Peyer's patch (tissue), 4 donors: Measurements from ENCODE around the gene MGAT5. TPM values are rescaled to one million over a fixed set of nuclear protein-coding genes. Genes with fewer than 3 reads are reported as not detected.

Experiments
- DNase-seq, 3 donors: peaks; one replicate each; pipeline ENCODE4 v3.0.0-alpha.2; 2017 to 2019
- H3K27ac ChIP-seq, 4 donors: fragments of 200-600 bp; sonication (generic); one replicate each; pipeline ENCODE4 v1.5.1; 2016 to 2019
- H3K27me3 ChIP-seq, 2 donors: fragments of 200-600 bp; sonication (generic); one replicate each; pipeline ENCODE4 v1.5.1; 2019
- H3K36me3 ChIP-seq, 3 donors: fragments of 200-600 bp; sonication (generic); one replicate each; pipeline ENCODE4 v1.5.1; 2016 to 2019
- H3K4me1 ChIP-seq, 4 donors: fragments of 200-600 bp; sonication (generic); one replicate each; pipeline ENCODE4 v1.5.1; 2016 to 2019
- H3K4me3 ChIP-seq, 4 donors: fragments of 200-600 bp; sonication (generic); 1 replicate in 3 of 4; 2 replicates in 1 of 4; pipeline ENCODE4 v1.5.1; 2016 to 2019; ENCODE audit warnings: mild to moderate bottlenecking in 1 of 4
- H3K9me3 ChIP-seq, 4 donors: fragments of 200-600 bp; sonication (generic); one replicate each; pipeline ENCODE4 v1.5.1; 2016 to 2019; ENCODE audit warnings: mild to moderate bottlenecking in 1 of 4
- POLR2A ChIP-seq, 2 donors: fragments of 450-650 bp; IDR thresholded peaks; one replicate each; pipeline ENCODE4 v1.5.1; 2017; ENCODE audit warnings: antibody characterized with exemption in 2 of 2, mild to moderate bottlenecking in 2 of 2, moderate library complexity in 2 of 2
- total RNA-seq, 4 donors: library from RNA; depleted of rRNA; stranded (reverse); fragments of >200 nt; gene quantifications; one replicate each; pipeline ENCODE4 v1.1.0, GENCODE V29; 2016
- TF ChIP-seq, protein P1 (sequence below), 6 experiments: fragments of 450-650 bp in 4 of 6; fragments of 200-600 bp in 2 of 6; sonication (generic) in 1 of 6; IDR thresholded peaks; one replicate each; pipeline ENCODE4 v1.5.1; 2017 to 2019; ENCODE audit warnings: antibody characterized with exemption in 6 of 6, mild to moderate bottlenecking in 3 of 6, moderate library complexity in 1 of 6

Gene MGAT5
- total RNA-seq, 4 donors from 2014 or later = 106 to 182 (median 117) TPM

- no peaks in the 10 kb centered on the region for H3K27me3 ChIP-seq
- H3K4me1 ChIP-seq = peaks cover 0 to 11% (median 0%) of the 10 kb centered on the region in 4 donors
- H3K4me3 ChIP-seq = no peak overlapping the region
- peak overlapping the region in 1 of 4 donors; percentile 7 for H3K27ac ChIP-seq
- TF ChIP-seq POLR2A (IDR thresholded peaks at IDR 0.05) = no peak
- TF ChIP-seq, protein P1, sequence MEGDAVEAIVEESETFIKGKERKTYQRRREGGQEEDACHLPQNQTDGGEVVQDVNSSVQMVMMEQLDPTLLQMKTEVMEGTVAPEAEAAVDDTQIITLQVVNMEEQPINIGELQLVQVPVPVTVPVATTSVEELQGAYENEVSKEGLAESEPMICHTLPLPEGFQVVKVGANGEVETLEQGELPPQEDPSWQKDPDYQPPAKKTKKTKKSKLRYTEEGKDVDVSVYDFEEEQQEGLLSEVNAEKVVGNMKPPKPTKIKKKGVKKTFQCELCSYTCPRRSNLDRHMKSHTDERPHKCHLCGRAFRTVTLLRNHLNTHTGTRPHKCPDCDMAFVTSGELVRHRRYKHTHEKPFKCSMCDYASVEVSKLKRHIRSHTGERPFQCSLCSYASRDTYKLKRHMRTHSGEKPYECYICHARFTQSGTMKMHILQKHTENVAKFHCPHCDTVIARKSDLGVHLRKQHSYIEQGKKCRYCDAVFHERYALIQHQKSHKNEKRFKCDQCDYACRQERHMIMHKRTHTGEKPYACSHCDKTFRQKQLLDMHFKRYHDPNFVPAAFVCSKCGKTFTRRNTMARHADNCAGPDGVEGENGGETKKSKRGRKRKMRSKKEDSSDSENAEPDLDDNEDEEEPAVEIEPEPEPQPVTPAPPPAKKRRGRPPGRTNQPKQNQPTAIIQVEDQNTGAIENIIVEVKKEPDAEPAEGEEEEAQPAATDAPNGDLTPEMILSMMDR (IDR thresholded peaks at IDR 0.05) = no peak
- peaks cover 0 to 12% (median 0%) of the 10 kb centered on the region in 3 donors for H3K36me3 ChIP-seq
- peak in 1 of 3 donors; percentile 15 for DNase-seq
- no peaks in the 10 kb centered on the region for H3K9me3 ChIP-seq
These were observed 15.4 kb downstream of the MGAT5 start for GRCh38 chr2:134269230-134269629.

DNA sequence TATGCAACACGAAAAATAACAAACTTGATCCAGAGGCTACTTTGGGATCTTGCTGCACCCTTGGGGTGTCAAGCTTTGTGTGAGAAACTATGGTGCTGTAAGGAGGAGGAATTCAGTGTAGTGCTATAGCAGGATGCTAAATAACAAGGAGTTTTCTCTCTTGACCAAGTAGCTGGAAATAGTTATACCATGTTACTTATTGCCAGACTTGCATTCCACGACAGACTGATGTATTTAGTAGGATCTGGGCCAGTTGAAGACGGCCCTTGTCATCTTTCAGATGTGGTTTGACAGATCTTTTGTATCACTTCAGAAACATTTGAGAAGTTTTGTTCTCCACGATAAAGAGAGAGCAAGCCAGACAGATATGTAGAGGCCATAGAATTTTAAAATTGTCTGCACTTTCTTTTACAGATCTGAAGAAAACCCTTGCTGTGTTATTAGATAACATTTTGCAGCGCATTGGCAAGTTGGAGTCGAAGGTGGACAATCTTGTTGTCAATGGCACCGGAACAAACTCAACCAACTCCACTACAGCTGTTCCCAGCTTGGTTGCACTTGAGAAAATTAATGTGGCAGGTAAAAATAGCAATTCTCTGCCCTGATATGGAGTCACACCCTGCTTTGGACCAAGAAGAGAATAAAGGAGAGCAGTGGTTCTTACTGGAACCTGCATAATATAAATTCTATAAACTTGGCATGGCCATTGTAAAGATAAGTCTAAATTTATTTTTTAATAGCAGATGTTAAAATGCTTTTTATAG is 16.3 kb downstream of the MGAT5 start:
- TF ChIP-seq, protein P1 (IDR thresholded peaks at IDR 0.05) = no peak
- TF ChIP-seq POLR2A (IDR thresholded peaks at IDR 0.05) = no peak

GRCh38 chr2:134271758-134272157 is 17.9 kb downstream of the MGAT5 start:
- H3K36me3 ChIP-seq = peaks cover 0 to 12% (median 0%) of the 10 kb centered on the region in 3 donors
- H3K9me3 ChIP-seq = no peaks in the 10 kb centered on the region
- no peak overlapping the region for H3K4me3 ChIP-seq
- no peak for TF ChIP-seq POLR2A (IDR thresholded peaks at IDR 0.05)
- TF ChIP-seq, protein P1 (IDR thresholded peaks at IDR 0.05) = no peak
- no peaks in the 10 kb centered on the region for H3K27me3 ChIP-seq
- peak overlapping the region in 1 of 4 donors; percentile 38 for H3K27ac ChIP-seq
- DNase-seq = peak in 1 of 3 donors; percentile 15
- peaks cover 0 to 15% (median 2%) of the 10 kb centered on the region in 4 donors for H3K4me1 ChIP-seq

More for the DNA sequence above, 16.3 kb downstream of the MGAT5 start:
- Histone ChIP-seq H3K9me3 (no peaks in the 10 kb centered on the region), H3K4me1 (peaks cover 0 to 15% (median 2%) of the 10 kb centered on the region in 4 donors), H3K36me3 (peaks cover 0 to 12% (median 0%) of the 10 kb centered on the region in 3 donors), H3K27ac (no peak overlapping the region), H3K4me3 (no peak overlapping the region), H3K27me3 (no peaks in the 10 kb centered on the region)
- peak in 1 of 3 donors; percentile 15 for DNase-seq

DNA sequence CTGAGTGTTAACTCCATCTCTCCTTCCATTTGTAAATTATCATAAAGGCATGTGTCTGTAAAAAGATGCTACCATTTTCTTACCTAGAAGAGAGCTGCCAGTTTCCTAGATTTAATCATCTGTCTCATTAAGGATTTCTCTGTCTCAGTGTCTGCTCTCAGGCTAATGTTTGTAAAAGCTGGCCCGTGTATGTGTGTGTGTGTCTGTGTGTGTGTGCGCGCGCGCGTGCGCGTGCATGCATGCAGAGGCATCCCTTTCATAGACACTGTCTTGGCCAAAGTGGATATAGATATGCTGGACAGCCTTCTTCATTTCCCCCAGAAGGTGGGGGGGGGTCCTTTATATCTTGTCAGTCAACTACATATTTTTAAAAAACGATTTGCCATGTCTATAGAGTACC is 18.9 kb downstream of the MGAT5 start:
- no peaks in the 10 kb centered on the region for H3K9me3 ChIP-seq
- peaks cover 0 to 12% (median 0%) of the 10 kb centered on the region in 3 donors for H3K36me3 ChIP-seq
- H3K27ac ChIP-seq = peak overlapping the region in 1 of 4 donors; percentile 56
- peaks cover 0 to 15% (median 2%) of the 10 kb centered on the region in 4 donors for H3K4me1 ChIP-seq
- no peak overlapping the region for H3K4me3 ChIP-seq
- TF ChIP-seq, protein P1 (IDR thresholded peaks at IDR 0.05) = no peak
- TF ChIP-seq POLR2A (IDR thresholded peaks at IDR 0.05) = no peak
- H3K27me3 ChIP-seq = no peaks in the 10 kb centered on the region
- DNase-seq = peak in 1 of 3 donors; percentile 22

- TF ChIP-seq, protein P1 (IDR thresholded peaks at IDR 0.05) = no peak
- TF ChIP-seq POLR2A (IDR thresholded peaks at IDR 0.05) = no peak
- peaks cover 0 to 15% (median 2%) of the 10 kb centered on the region in 4 donors for H3K4me1 ChIP-seq
- H3K36me3 ChIP-seq = peaks cover 0 to 12% (median 0%) of the 10 kb centered on the region in 3 donors
- no peak overlapping the region for H3K4me3 ChIP-seq
- DNase-seq = peak in 1 of 3 donors; percentile 9
- H3K27ac ChIP-seq = peak overlapping the region in 1 of 4 donors; percentile 56
- H3K9me3 ChIP-seq = no peaks in the 10 kb centered on the region
- H3K27me3 ChIP-seq = no peaks in the 10 kb centered on the region
These were observed 19.5 kb downstream of the MGAT5 start for GRCh38 chr2:134273256-134273983.
